Measurements from ENCODE around the gene ZNF785.

The ZNF785 gene

GRCh38 chr16:30621765-30622164, 36.3 kb upstream of the ZNF785 start:
- peak; percentile 64 for DNase-seq (ENCODE audit: extremely low read depth, low read depth)

GRCh38 chr16:30620169-30620568, 34.7 kb upstream of the ZNF785 start:
- no peak for TF ChIP-seq CTCF (IDR thresholded peaks at IDR 0.05; ENCODE audit: low read depth, low read length)
- no peak for DNase-seq (ENCODE audit: extremely low read depth, low read depth)

More at GRCh38 chr16:30621765-30622164, 36.3 kb upstream of the ZNF785 start:
- no peak for TF ChIP-seq CTCF (IDR thresholded peaks at IDR 0.05; ENCODE audit: low read depth, low read length)

- TF ChIP-seq CTCF (IDR thresholded peaks at IDR 0.05; ENCODE audit: low read depth, low read length) = no peak
- no peak for DNase-seq (ENCODE audit: extremely low read depth, low read depth)
Observed at GRCh38 chr16:30619638-30620037, 34.1 kb upstream of the ZNF785 start.

- DNase-seq (ENCODE audit: extremely low read depth, low read depth) = no peak
- TF ChIP-seq CTCF (IDR thresholded peaks at IDR 0.05; ENCODE audit: low read depth, low read length) = no peak
Observed at GRCh38 chr16:30619202-30619601, 33.7 kb upstream of the ZNF785 start.

- DNase-seq (ENCODE audit: extremely low read depth, low read depth) = no peak
- TF ChIP-seq CTCF (IDR thresholded peaks at IDR 0.05; ENCODE audit: low read depth, low read length) = peak; percentile 42
Observed at GRCh38 chr16:30615358-30616091, 30.0 kb upstream of the ZNF785 start.

- no peak; the same call in none of the 2 replicates for TF ChIP-seq CTCF (IDR thresholded peaks at IDR 0.05; ENCODE audit: low read depth, low read length)
- peak; percentile 93 for DNase-seq (ENCODE audit: extremely low read depth, low read depth)
Observed at GRCh38 chr16:30609926-30610839, 24.7 kb upstream of the ZNF785 start, which contains the start of gene ZNF689. ZNF689 (minus strand) TSS chr16:30610389; CDS start chr16:30610041, 348 bp downstream.
